IMR-90 (cell line): ENCODE data around the gene CXCL3. TPM values are rescaled to one million over a fixed set of nuclear protein-coding genes. Genes with fewer than 3 reads are reported as not detected.
A peak's percentile ranks its signal among the peaks of the same experiment; 100 is the strongest.

Source experiments
- ATAC-seq: fragments of 200-7000 bp; cut with Tn5 transposase; 2 replicates; pipeline ENCODE4 v1.9.1; 2020; ENCODE audit warnings: low read depth, mild to moderate bottlenecking, moderate library complexity
- BruUV-seq: library from RNA; stranded (reverse); fragments of 400-500 nt; replicated peaks from 2 replicates; lab custom pipeline; 2021; lab: Mats Ljungman, UMichigan
- CTCF ChIA-PET: fragments of 300-600 bp; formaldehyde crosslinking; extraction: SDS; loops from one replicate; lab custom pipeline; 2021; ENCODE audit warnings: antibody characterized with exemption; lab: Yijun Ruan, JAX
- POLR2A ChIA-PET: fragments of 300-600 bp; sonication (Branson Sonifier 250); formaldehyde crosslinking; loops from one replicate; lab custom pipeline; 2022; ENCODE audit warnings: antibody characterized with exemption; ENCODE audit not compliant: unreplicated experiment; lab: Charles Lee
- DNase-seq: peaks from one replicate; pipeline ENCODE4 v3.0.0; 2013
- H2AFZ ChIP-seq: replicated peaks from 2 replicates; pipeline ENCODE3; 2013; ENCODE audit warnings: low read length, mild to moderate bottlenecking; ENCODE audit not compliant: poor library complexity
- H2AK5ac ChIP-seq: 2 replicates; pipeline ENCODE4 v1.6.1; 2013; ENCODE audit warnings: low read depth, low read length, inconsistent platforms
- H2AK9ac ChIP-seq: replicated peaks from 2 replicates; pipeline ENCODE3; 2013; ENCODE audit warnings: mild to moderate bottlenecking, low read depth, low read length, moderate library complexity; ENCODE audit not compliant: poor library complexity
- H2BK120ac ChIP-seq: 2 replicates; pipeline ENCODE4 v1.6.1; 2013; ENCODE audit warnings: low read depth, low read length, inconsistent platforms
- H2BK15ac ChIP-seq: 3 replicates; pipeline ENCODE4 v1.6.1; 2013; ENCODE audit warnings: low read depth, low read length, inconsistent platforms
- H2BK20ac ChIP-seq: 2 replicates; pipeline ENCODE4 v1.6.1; 2013; ENCODE audit warnings: low read depth, mild to moderate bottlenecking, inconsistent platforms, low read length, moderate library complexity
- H2BK5ac ChIP-seq: 2 replicates; pipeline ENCODE4 v1.6.1; 2013; ENCODE audit warnings: mild to moderate bottlenecking, low read depth, low read length, inconsistent platforms; ENCODE audit not compliant: poor library complexity, severe bottlenecking
- H3K14ac ChIP-seq: replicated peaks from 2 replicates; pipeline ENCODE4 v1.6.1; 2013; ENCODE audit warnings: low read depth, low read length, inconsistent platforms
- H3K18ac ChIP-seq: 2 replicates; pipeline ENCODE4 v1.6.1; 2013; ENCODE audit warnings: low read depth, low read length, control low read depth
- H3K23ac ChIP-seq: 2 replicates; pipeline ENCODE4 v1.6.1; 2013; ENCODE audit warnings: low read depth, low read length, inconsistent platforms
- H3K27ac ChIP-seq: 2 replicates; pipeline ENCODE4 v1.5.1; 2013; ENCODE audit warnings: mild to moderate bottlenecking, control low read depth, low read length; ENCODE audit not compliant: insufficient read depth
- H3K27me3 ChIP-seq: 2 replicates; pipeline ENCODE4 v1.6.1; 2013; ENCODE audit warnings: low read length; ENCODE audit not compliant: control insufficient read depth, insufficient read depth
- H3K36me3 ChIP-seq: 2 replicates; pipeline ENCODE4 v1.6.1; 2013; ENCODE audit warnings: low read length, mixed read lengths; ENCODE audit not compliant: control insufficient read depth, insufficient read depth
- H3K4ac ChIP-seq: 2 replicates; pipeline ENCODE4 v1.6.1; 2013; ENCODE audit warnings: low read depth, low read length, inconsistent platforms
- H3K4me1 ChIP-seq: 2 replicates; pipeline ENCODE4 v1.6.1; 2013; ENCODE audit warnings: low read length, mixed read lengths; ENCODE audit not compliant: control insufficient read depth, insufficient read depth
- H3K4me2 ChIP-seq: 2 replicates; pipeline ENCODE4 v1.6.1; 2013; ENCODE audit warnings: low read depth, mild to moderate bottlenecking, control low read depth, low read length, moderate library complexity
- H3K4me3 ChIP-seq: 2 replicates; pipeline ENCODE4 v1.5.1; 2013; ENCODE audit warnings: low read depth, mild to moderate bottlenecking, control low read depth, low read length, moderate library complexity; ENCODE audit not compliant: insufficient read depth
- H3K56ac ChIP-seq: 2 replicates; pipeline ENCODE4 v1.6.1; 2013; ENCODE audit warnings: low read length, inconsistent platforms; ENCODE audit not compliant: insufficient read depth; ENCODE audit errors: extremely low read depth
- H3K79me1 ChIP-seq, 2 experiments: 2 replicates each; pipeline ENCODE4 v1.6.1; 2013; ENCODE audit warnings: low read length in 2 of 2, inconsistent platforms in 1 of 2, low read depth in 1 of 2
- H3K9ac ChIP-seq: 2 replicates; pipeline ENCODE4 v1.6.1; 2013; ENCODE audit warnings: low read depth, low read length, control low read depth
- H3K9me1 ChIP-seq: 2 replicates; pipeline ENCODE4 v1.6.1; 2013; ENCODE audit warnings: low read length, inconsistent platforms; ENCODE audit not compliant: insufficient read depth
- H3K9me3 ChIP-seq: 2 replicates; pipeline ENCODE4 v1.6.1; 2013; ENCODE audit warnings: low read length; ENCODE audit not compliant: control insufficient read depth, insufficient read depth
- H4K20me1 ChIP-seq: 2 replicates; pipeline ENCODE4 v1.6.1; 2013; ENCODE audit warnings: low read length, inconsistent platforms; ENCODE audit not compliant: insufficient read depth
- H4K5ac ChIP-seq: 2 replicates; pipeline ENCODE4 v1.6.1; 2013; ENCODE audit warnings: mild to moderate bottlenecking, low read depth, low read length, control low read depth
- H4K8ac ChIP-seq, 2 experiments: 2 replicates each; pipeline ENCODE4 v1.6.1; 2013; ENCODE audit warnings: low read depth in 2 of 2, low read length in 2 of 2, control low read depth in 1 of 2, inconsistent platforms in 1 of 2
- H4K91ac ChIP-seq: 2 replicates; pipeline ENCODE4 v1.6.1; 2013; ENCODE audit warnings: low read depth, low read length, inconsistent platforms; ENCODE audit not compliant: insufficient read depth
- BHLHE40 ChIP-seq: fragments of 150-350 bp; IDR thresholded peaks from 2 replicates; pipeline ENCODE4 v1.6.1; 2016; ENCODE audit warnings: mild to moderate bottlenecking, low read depth, low read length
- CEBPB ChIP-seq: IDR thresholded peaks from 2 replicates; pipeline ENCODE4 v1.6.1; 2012; ENCODE audit warnings: low read depth, low read length, improper control_type of control experiment
- CHD1 ChIP-seq: IDR thresholded peaks from 2 replicates; pipeline ENCODE4 v1.6.1; 2012; ENCODE audit warnings: low read depth, low read length, improper control_type of control experiment
- MXI1 ChIP-seq: IDR thresholded peaks from 2 replicates; pipeline ENCODE4 v1.6.1; 2012; ENCODE audit warnings: low read depth, mild to moderate bottlenecking, low read length, moderate library complexity, borderline replicate concordance
- POLR2A ChIP-seq: IDR thresholded peaks from 2 replicates; pipeline ENCODE4 v1.6.1; 2012; ENCODE audit warnings: mild to moderate bottlenecking, low read depth, low read length
- RCOR1 ChIP-seq: IDR thresholded peaks from 2 replicates; pipeline ENCODE4 v1.6.1; 2012; ENCODE audit warnings: mild to moderate bottlenecking, low read length, improper control_type of control experiment; ENCODE audit not compliant: insufficient replicate concordance
- RFX5 ChIP-seq: IDR thresholded peaks from 2 replicates; pipeline ENCODE4 v1.8.0; 2012; ENCODE audit warnings: low read depth, mild to moderate bottlenecking, low read length, moderate library complexity
- SMC3 ChIP-seq: fragments of 150-350 bp; IDR thresholded peaks from 2 replicates; pipeline ENCODE4 v1.6.1; 2016; ENCODE audit warnings: low read depth, mild to moderate bottlenecking, antibody characterized with exemption, low read length, moderate library complexity
- WGBS, 2 experiments: methylation state at CpG; one replicate each; pipeline versions ENCODE4 v1.1.5 to v1.1.7; 2013; ENCODE audit warnings: missing lambda C conversion rate in 2 of 2; ENCODE audit not compliant: insufficient read length in 1 of 2; ENCODE audit errors: extremely low coverage in 2 of 2; 5-methylcytosine and 5-hydroxymethylcytosine counted together
- dilution Hi-C: fragments of 300-500 bp; cut with HindIII; formaldehyde crosslinking; loops from one replicate; pipeline ENCODE4 v1.14.3; 2018; ENCODE audit warnings: low sequenced_read_pairs; ENCODE audit not compliant: unreplicated experiment
- in situ Hi-C: fragments of 300-500 bp; cut with MboI; formaldehyde crosslinking; loops from 3 replicates; pipeline ENCODE4 v1.14.3; 2019; ENCODE audit warnings: low sequenced_read_pairs, inconsistent platforms, mixed read lengths
- intact Hi-C: fragments of 100-400 bp; cut with micrococcal nuclease; formaldehyde crosslinking; loops from 2 replicates; pipeline ENCODE4 v1.10.0; 2022
- polyA plus RNA-seq, 3 experiments: library from polyadenylated mRNA; depleted of rRNA; stranded (reverse); fragments of >200 nt; gene quantifications; 2 replicates each; pipeline ENCODE4 v1.2.3, GENCODE V29; 2012; ENCODE audit warnings: low replicate concordance in 1 of 3
- total RNA-seq: library from RNA; depleted of rRNA; stranded (reverse); fragments of >200 nt; gene quantifications from 2 replicates; pipeline ENCODE4 v1.2.3, GENCODE V29; 2012
- TF ChIP-seq, protein P1 (sequence below): fragments of 150-350 bp; IDR thresholded peaks from 2 replicates; pipeline ENCODE4 v1.6.1; 2016; ENCODE audit warnings: low read depth, mild to moderate bottlenecking, low read length, moderate library complexity, borderline replicate concordance
- TF ChIP-seq, protein P2 (sequence below): conservative IDR thresholded peaks from 2 replicates; pipeline ENCODE4 v1.5.1; 2012; ENCODE audit warnings: mild to moderate bottlenecking, low read depth, low read length, improper control_type of control experiment

The CXCL3 gene
- total and polyA plus RNA-seq, 2 of the 4 experiments (the other 2 are of a cell fraction), result 0.18 to 0.74 TPM

DNA sequence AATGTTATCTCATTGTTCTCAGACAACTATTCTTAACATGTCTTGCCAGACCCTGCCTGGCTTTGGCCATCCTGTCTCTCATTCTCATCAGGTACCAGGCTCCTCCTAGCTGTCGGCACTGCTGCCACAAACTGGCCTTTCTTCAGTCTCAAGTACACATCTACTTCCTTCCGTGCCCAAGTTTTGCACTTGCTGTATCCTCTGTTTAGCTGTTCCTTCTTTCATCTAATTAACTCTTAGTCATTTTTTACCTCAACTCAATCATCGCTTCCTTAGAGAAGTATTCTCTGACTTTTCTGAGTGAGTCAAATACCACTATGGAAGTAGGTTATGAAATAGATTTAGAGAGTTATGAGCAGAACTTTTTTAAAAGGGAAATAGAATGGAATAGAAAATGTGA is 19.7 kb downstream of the CXCL3 start:
- Histone ChIP-seq H2BK15ac (peak overlapping the region; percentile 90; the same call in 2 of the 3 replicates), H4K8ac (peak overlapping the region; percentile 22 to 83; a peak in 3 of 4 replicates), H3K9me1 (peaks cover 12% of the 10 kb centered on the region), H2BK20ac (peak overlapping the region; percentile 93), H3K9ac (0 out of 2 replicates have a peak overlapping the region, but pooled peaks have one; percentile 8), H3K4me1 (peaks cover 12% of the 10 kb centered on the region), H3K27ac (peak overlapping the region; percentile 39), H3K14ac (peak overlapping the region; percentile 94), H2AFZ (no peak overlapping the region), H3K4me3 (no peak overlapping the region), H3K36me3 (no peaks in the 10 kb centered on the region), H3K9me3 (no peaks in the 10 kb centered on the region), H3K27me3 (no peaks in the 10 kb centered on the region), H3K4me2 (no peak overlapping the region), H2BK5ac (no peak overlapping the region), H4K20me1 (no peaks in the 10 kb centered on the region), H4K91ac (peak overlapping the region; percentile 81), H2BK120ac (peak overlapping the region; percentile 96), H2AK5ac (peak overlapping the region; percentile 98), H3K23ac (peak overlapping the region; percentile 90; the same call in 1 of the 2 replicates), H3K18ac (peak overlapping the region; percentile 26), H3K56ac (no peak overlapping the region), H4K5ac (peak overlapping the region; percentile 6; the same call in 1 of the 2 replicates), H3K4ac (peak overlapping the region; percentile 98), H2AK9ac (no peak overlapping the region), H3K79me1 (no peaks in the 10 kb centered on the region)
- no CpG with 5 or more reads among the region's 3 CpGs for WGBS, 2 experiments
- CTCF ChIA-PET, result interaction anchor here (1.4 kb wide), 1 partner anchor 19 kb away, joined by 3 read pairs; the partner anchor contains the start of gene CXCL3
- no peak for TF ChIP-seq CEBPB
- no peak for TF ChIP-seq SMC3
- TF ChIP-seq, protein P1, sequence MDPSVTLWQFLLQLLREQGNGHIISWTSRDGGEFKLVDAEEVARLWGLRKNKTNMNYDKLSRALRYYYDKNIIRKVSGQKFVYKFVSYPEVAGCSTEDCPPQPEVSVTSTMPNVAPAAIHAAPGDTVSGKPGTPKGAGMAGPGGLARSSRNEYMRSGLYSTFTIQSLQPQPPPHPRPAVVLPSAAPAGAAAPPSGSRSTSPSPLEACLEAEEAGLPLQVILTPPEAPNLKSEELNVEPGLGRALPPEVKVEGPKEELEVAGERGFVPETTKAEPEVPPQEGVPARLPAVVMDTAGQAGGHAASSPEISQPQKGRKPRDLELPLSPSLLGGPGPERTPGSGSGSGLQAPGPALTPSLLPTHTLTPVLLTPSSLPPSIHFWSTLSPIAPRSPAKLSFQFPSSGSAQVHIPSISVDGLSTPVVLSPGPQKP, result no peak
- no peak for TF ChIP-seq CHD1
- TF ChIP-seq RCOR1, result no peak
- TF ChIP-seq, protein P2, sequence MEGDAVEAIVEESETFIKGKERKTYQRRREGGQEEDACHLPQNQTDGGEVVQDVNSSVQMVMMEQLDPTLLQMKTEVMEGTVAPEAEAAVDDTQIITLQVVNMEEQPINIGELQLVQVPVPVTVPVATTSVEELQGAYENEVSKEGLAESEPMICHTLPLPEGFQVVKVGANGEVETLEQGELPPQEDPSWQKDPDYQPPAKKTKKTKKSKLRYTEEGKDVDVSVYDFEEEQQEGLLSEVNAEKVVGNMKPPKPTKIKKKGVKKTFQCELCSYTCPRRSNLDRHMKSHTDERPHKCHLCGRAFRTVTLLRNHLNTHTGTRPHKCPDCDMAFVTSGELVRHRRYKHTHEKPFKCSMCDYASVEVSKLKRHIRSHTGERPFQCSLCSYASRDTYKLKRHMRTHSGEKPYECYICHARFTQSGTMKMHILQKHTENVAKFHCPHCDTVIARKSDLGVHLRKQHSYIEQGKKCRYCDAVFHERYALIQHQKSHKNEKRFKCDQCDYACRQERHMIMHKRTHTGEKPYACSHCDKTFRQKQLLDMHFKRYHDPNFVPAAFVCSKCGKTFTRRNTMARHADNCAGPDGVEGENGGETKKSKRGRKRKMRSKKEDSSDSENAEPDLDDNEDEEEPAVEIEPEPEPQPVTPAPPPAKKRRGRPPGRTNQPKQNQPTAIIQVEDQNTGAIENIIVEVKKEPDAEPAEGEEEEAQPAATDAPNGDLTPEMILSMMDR, result no peak
- no peak for TF ChIP-seq MXI1
- no peak for TF ChIP-seq POLR2A
- TF ChIP-seq BHLHE40, result no peak
- TF ChIP-seq RFX5, result no peak
- in situ Hi-C loops (no loop called here), dilution Hi-C loops (no loop called here), intact Hi-C loops (no loop called here)
- POLR2A ChIA-PET, result no interaction called here
- DNase-seq (peak; percentile 14), ATAC-seq (no peak)
- no TSS peak for BruUV-seq
